Thyroid gland (tissue), 4 donors: Measurements from ENCODE around the gene VAMP2. TPM values are rescaled to one million over a fixed set of nuclear protein-coding genes. Genes with fewer than 3 reads are reported as not detected.
A peak's percentile ranks its signal among the peaks of the same experiment; 100 is the strongest.

Experiments
- DNase-seq, 2 donors: peaks; one replicate each; pipeline ENCODE4 v3.0.0-alpha.2; 2019
- H3K27ac ChIP-seq, 3 donors: fragments of 200-600 bp; sonication (generic); 1 replicate in 2 of 3; 2 replicates in 1 of 3; pipeline ENCODE4 v1.5.1; 2016 to 2019; ENCODE audit warnings: mild to moderate bottlenecking in 1 of 3, moderate library complexity in 1 of 3
- H3K27me3 ChIP-seq: fragments of 200-600 bp; sonication (generic); one replicate; pipeline ENCODE4 v1.5.1; 2019
- H3K36me3 ChIP-seq, 2 donors: fragments of 200-600 bp; sonication (generic); one replicate each; pipeline ENCODE4 v1.5.1; 2016 to 2019
- H3K4me1 ChIP-seq, 2 donors: fragments of 200-600 bp; sonication (generic); one replicate each; pipeline ENCODE4 v1.5.1; 2017 to 2019
- H3K4me3 ChIP-seq, 3 donors: fragments of 200-600 bp; sonication (generic); replicated peaks in 1 of 3; 1 replicate in 2 of 3; 2 replicates in 1 of 3; pipeline ENCODE4 v1.5.1; 2016; ENCODE audit warnings: mild to moderate bottlenecking in 1 of 3
- H3K9me3 ChIP-seq: fragments of 200-600 bp; sonication (generic); one replicate; pipeline ENCODE4 v1.5.1; 2017
- CTCF ChIP-seq, 6 experiments: fragments of 200-600 bp in 3 of 6; fragments of 450-650 bp in 3 of 6; sonication (generic) in 3 of 6; IDR thresholded peaks; one replicate each; pipeline ENCODE4 v1.5.1; 2016 to 2019; ENCODE audit warnings: antibody characterized with exemption in 6 of 6, mild to moderate bottlenecking in 2 of 6, inconsistent platforms in 1 of 6, moderate library complexity in 1 of 6
- POLR2A ChIP-seq, 2 donors: fragments of 450-650 bp; IDR thresholded peaks; one replicate each; pipeline ENCODE4 v1.6.1; 2017; ENCODE audit warnings: antibody characterized with exemption in 2 of 2, mild to moderate bottlenecking in 2 of 2, moderate library complexity in 1 of 2
- WGBS, 2 donors: methylation state at CpG; one replicate each; pipeline ENCODE4 v1.1.5; 2017; 5-methylcytosine and 5-hydroxymethylcytosine counted together
- intact Hi-C: fragments of 100-400 bp; cut with DNase I; formaldehyde crosslinking; loops from one replicate; pipeline ENCODE4 v1.15.1; 2023
- total RNA-seq, 4 donors: library from RNA; depleted of rRNA; stranded (reverse); fragments of >200 nt; gene quantifications; one replicate each; pipeline ENCODE4 v1.2.3, GENCODE V29; 2016

VAMP2 gene
- total RNA-seq, 4 donors from 2014 or later: 30.6 to 35.2 (median 33.4) TPM

GRCh38 chr17:8159032-8159400 lies 3.7 kb downstream of the VAMP2 start:
- TF ChIP-seq POLR2A (IDR thresholded peaks at IDR 0.05): no peak
- TF ChIP-seq CTCF (IDR thresholded peaks at IDR 0.05): no peak
- Histone ChIP-seq H3K4me3 (no peak overlapping the region), H3K4me1 (peaks cover 27 to 55% of the 10 kb centered on the region in 2 donors), H3K9me3 (no peaks in the 10 kb centered on the region), H3K27ac (peak overlapping the region; percentile 23 to 100 (median 98)), H3K27me3 (no peaks in the 10 kb centered on the region), H3K36me3 (peaks cover 0 to 13% of the 10 kb centered on the region in 2 donors)
- no peak for DNase-seq
- 62 to 64% methylated on average over 3 of the region's 3 CpGs for WGBS, 2 donors
- intact Hi-C loops: no loop called here

GRCh38 chr17:8158267-8159031 lies 4.3 kb downstream of the VAMP2 start:
- peak; percentile 79 to 94 (median 90) for TF ChIP-seq CTCF (IDR thresholded peaks at IDR 0.05)
- peak in 1 of 2 donors; percentile 14 for TF ChIP-seq POLR2A (IDR thresholded peaks at IDR 0.05)
- H3K4me1 ChIP-seq: peaks cover 27 to 54% of the 10 kb centered on the region in 2 donors
- no peak overlapping the region for H3K4me3 ChIP-seq
- H3K27ac ChIP-seq: peak overlapping the region; percentile 23 to 100 (median 98)
- intact Hi-C loops: no loop called here
- H3K36me3 ChIP-seq: peaks cover 0 to 13% of the 10 kb centered on the region in 2 donors
- 42% methylated on average over 18 to 20 of the region's 20 CpGs for WGBS, 2 donors
- H3K9me3 ChIP-seq: no peaks in the 10 kb centered on the region
- no peaks in the 10 kb centered on the region for H3K27me3 ChIP-seq
- DNase-seq: peak; percentile 94 to 96

GRCh38 chr17:8156246-8156992 lies 6.3 kb downstream of the VAMP2 start:
- H3K4me1 ChIP-seq: peaks cover 30 to 54% of the 10 kb centered on the region in 2 donors
- H3K4me3 ChIP-seq: peak overlapping the region; percentile 63 to 100 (median 81)
- WGBS, 2 donors: 1% methylated on average over 30 to 50 of the region's 59 CpGs
- H3K27me3 ChIP-seq: no peaks in the 10 kb centered on the region
- no peaks in the 10 kb centered on the region for H3K9me3 ChIP-seq
- DNase-seq: peak; percentile 100
- TF ChIP-seq CTCF (IDR thresholded peaks at IDR 0.05): no peak
- peak; percentile 100 for TF ChIP-seq POLR2A (IDR thresholded peaks at IDR 0.05)
- peak overlapping the region; percentile 98 to 100 (median 100) for H3K27ac ChIP-seq
- intact Hi-C loops: no loop called here
- H3K36me3 ChIP-seq: peaks cover 4 to 13% of the 10 kb centered on the region in 2 donors

- H3K4me3 ChIP-seq: peak overlapping the region; percentile 63 to 100 (median 81)
- intact Hi-C loops: no loop called here
- TF ChIP-seq CTCF (IDR thresholded peaks at IDR 0.05) (no peak), POLR2A (IDR thresholded peaks at IDR 0.05) (no peak)
- no peaks in the 10 kb centered on the region for H3K9me3 ChIP-seq
- peaks cover 4 to 8% of the 10 kb centered on the region in 2 donors for H3K36me3 ChIP-seq
- H3K4me1 ChIP-seq: peaks cover 29 to 54% of the 10 kb centered on the region in 2 donors
- H3K27me3 ChIP-seq: no peaks in the 10 kb centered on the region
- H3K27ac ChIP-seq: peak overlapping the region; percentile 98 to 100 (median 100)
- WGBS, 2 donors: 1 to 3% methylated on average over 11 of the region's 11 CpGs
- no peak for DNase-seq
These were observed 6.8 kb downstream of the VAMP2 start for GRCh38 chr17:8155996-8156245.
